NCI-H128 (cell line): Measurements from ENCODE around the gene GTF2A1L.
"Not testable (repeated sequence)": the region's sequence is repeated elsewhere in the genome, so short reads cannot be mapped to it uniquely, and the experiment has no call there.

Experiments used
- DNase-seq: peaks from one replicate; lab custom pipeline; 2025; ENCODE audit not compliant: unreplicated experiment; lab: John Stamatoyannopoulos, UW

The GTF2A1L gene

GRCh38 chr2:48607307-48608014, 10.2 kb upstream of the GTF2A1L start:
- DNase-seq, result no peak

DNA sequence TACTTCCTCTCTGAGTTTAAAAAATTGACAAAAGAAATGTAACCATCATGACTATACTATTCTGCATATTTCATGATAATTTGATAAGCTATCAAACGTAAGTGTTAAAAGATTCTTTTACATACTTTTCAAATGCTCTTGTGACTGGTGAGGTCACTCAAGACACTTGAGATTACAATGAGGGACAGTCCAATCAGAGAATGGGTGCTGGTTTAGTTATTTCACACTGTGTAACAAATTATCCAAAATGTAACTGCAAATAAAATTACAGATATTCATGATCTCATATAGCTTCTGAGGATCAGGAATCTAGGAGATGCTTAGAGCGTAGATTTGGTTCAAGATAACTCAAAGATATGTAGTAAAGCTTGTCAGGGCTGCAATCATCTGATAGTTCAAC, 4.4 kb upstream of the GTF2A1L start:
- DNase-seq, result no peak

GRCh38 chr2:48614581-48614980, 3.1 kb upstream of the GTF2A1L start:
- DNase-seq, result not testable (repeated sequence)

DNA sequence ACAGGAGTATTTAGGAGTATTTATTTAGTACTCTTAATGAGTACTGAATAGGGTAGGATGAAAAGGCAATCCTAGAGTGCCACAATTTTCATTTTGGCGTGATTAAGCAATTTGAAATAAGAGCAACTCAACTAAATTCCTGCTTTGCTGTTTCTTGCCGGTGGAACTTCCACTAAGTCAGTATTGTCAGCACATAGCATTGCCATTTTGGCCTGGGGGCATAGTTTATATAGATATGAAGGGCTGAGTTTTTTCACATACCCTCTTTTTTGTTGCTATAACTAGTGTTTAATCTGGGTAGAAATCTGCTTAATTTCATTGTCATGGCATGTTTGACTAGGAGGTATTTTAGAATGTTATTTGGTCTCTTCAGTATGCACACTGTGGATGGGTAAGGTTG, 1.9 kb downstream of the GTF2A1L start:
- no peak for DNase-seq

DNA sequence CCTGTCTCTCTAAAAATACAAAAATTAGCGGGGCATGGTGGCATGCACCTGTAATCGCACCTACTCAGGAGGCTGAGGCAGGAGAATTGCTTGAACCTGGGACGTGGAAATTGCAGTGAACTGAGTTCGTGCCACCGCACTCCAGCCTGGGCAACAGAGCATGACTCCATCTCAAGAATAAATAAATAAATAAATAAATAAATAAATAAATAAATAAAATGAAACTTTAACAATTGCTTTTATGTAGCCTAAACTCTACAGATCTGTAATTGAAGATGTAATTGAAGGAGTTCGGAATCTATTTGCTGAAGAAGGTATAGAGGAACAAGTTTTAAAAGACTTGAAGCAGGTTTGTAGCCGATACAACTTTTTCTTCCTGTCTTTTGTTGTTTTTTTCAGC, 2.9 kb downstream of the GTF2A1L start:
- DNase-seq, result no peak

DNA sequence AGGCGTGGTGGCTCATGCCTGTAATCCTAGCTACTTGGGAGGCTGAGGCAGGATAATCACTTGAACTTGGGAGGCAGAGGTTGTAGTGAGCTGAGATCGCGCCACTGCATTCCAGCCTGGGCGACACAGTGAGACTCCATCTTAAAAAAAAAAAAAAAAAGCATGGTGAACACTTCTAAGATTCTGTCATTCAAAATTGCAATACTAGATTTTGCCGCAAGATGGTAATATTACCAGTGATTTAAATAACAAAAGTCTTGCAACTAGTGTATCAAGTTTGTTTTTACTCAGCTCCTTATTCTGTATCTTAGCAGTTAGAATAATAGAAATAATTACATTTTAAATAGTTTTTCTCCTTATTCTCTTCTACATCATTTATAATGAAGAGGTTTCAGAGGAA, 5.0 kb downstream of the GTF2A1L start:
- not testable (repeated sequence) for DNase-seq

DNA sequence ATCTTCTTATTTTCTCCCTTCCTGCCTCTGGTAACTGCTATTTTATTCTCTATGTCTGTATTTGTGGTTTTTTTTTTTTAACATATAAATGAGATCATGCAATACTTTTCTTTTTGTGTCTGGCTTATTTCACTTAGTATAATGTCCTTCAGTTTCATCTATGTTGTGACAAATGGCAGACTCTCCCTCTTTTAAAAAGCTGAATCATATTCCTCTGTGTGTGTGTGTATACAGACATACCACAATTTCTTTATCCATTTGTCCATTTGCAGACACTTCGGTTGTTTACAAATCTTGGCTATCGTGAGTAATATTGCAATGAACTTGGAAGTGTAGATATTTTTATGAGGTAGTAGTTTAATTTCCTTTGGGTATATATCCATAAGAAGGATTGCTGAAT, 7.0 kb downstream of the GTF2A1L start:
- no peak for DNase-seq

- DNase-seq, result no peak
These were observed 8.4 kb downstream of the GTF2A1L start for GRCh38 chr2:48626047-48626446.

- DNase-seq, result no peak
These were observed 15.5 kb downstream of the GTF2A1L start for GRCh38 chr2:48633143-48633542.

DNA sequence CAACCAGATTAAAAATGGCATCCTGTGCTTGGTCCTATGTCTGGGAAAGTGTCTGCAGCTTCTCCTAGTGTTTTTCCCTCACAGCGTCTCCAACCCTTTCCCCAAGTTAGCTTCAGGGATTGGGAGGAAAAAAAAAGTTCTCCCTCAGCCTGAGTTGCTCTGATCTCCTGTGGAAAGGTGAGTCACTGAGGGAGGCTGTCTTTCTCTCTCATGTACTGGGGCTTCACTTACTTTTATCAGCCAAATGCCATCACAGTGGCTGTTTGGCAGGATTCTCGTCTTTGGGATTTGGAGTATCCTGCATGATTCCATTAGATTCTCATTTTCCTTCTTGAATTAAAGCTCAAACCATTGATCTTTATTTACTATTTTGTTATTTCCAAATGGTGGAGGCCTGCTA, 18.1 kb downstream of the GTF2A1L start:
- no peak for DNase-seq

DNA sequence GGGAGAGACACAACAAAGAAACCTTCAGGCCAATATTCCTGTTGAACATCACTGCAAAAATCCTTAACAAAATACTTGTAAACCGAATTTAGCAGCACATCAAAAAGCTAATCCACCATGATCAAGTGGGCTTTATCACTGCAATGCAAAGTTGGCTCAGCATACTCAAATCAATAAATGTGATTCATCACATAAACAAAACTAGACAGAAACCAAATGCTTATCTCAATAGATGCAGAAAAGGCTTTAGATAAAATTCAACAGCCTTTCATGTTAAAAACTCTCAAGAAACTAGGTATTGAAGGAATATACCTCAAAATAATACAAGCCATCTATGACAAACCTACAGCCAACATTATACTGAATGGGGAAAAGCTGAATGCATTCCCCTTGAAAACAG, 20.6 kb downstream of the GTF2A1L start:
- no peak for DNase-seq

- no peak for DNase-seq
These were observed 33.6 kb downstream of the GTF2A1L start for GRCh38 chr2:48651158-48651790.

- DNase-seq, result no peak
These were observed 51.3 kb downstream of the GTF2A1L start for GRCh38 chr2:48668992-48669391.

DNA sequence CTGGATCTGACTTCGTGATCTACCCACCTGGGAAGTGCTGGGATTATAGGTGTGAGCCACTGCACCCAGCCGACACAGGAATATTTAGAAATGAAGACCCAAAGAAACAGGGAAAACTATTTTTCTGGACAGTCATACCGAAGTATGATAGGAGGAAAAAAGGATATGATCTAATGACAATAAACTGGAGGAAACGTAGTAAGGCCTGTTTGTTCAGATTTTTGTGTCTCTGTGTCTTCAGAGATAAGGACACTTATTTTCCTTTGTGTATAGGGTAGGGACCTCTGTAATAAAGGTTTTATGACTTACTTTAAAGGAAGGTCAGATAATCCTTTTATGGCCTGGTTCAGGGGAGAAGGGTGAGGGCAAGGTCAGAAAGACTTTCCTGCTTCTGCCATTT, 55.9 kb downstream of the GTF2A1L start:
- no peak for DNase-seq

DNA sequence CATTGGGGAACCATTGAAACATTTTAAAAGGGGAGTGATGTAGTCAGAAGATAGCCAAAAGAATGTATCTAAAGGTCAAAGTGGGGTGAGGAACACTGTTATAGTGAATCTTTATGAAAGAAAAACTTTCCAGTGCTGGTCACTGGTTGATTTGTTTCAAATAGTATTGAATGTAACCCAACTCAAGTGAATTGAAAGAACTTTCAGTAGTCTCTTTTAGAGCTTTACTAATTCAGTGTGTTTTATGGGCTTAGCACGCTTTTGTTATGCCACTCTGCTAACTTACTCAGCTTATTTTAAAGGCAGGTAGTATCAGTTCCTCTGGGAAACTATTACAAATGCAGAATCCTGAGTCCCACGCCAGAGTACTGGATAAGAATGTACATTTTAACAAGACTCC, 57.3 kb downstream of the GTF2A1L start:
- no peak for DNase-seq

DNA sequence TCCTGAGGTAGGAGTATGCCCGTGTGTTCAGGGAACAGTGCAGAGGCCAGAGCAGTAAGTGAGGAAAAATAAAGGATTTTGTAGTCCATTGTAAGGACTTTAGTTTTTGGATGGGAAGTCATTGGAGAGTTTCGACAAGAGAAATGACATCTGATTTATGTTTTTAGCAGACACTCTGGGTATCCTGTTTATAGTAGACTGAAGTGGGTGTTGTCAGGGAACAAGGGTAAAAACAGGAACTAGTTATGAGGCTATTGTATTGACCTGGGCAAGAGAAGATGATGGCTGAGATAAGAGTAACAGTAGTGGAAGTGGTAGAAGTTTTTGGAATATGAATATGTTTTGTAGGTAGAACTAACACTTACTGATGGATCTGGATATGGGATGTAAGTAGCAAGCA, 59.8 kb downstream of the GTF2A1L start:
- no peak for DNase-seq

- DNase-seq, result no peak
These were observed 67.5 kb downstream of the GTF2A1L start for GRCh38 chr2:48685126-48685525.

GRCh38 chr2:48691935-48692691, 74.5 kb downstream of the GTF2A1L start:
- no peak for DNase-seq

DNA sequence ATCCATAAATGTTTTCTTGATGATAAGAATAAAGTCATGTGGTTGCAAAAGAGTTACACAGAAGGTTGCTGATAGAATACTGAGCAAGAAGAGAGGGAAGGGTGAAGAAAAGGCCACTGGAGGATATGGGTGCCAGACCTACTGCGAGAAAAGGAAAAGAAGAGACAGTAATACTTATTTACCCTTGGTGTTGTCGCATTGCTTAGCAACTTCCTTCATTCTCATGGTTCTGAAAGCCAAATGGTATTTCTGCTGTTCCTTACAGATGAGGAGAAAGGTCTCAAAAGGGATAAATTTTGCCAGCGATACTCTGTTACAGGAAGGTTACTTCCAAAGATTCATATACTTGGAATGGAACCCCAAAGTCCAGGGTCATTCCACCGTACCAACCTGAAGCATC, 75.4 kb downstream of the GTF2A1L start:
- no peak for DNase-seq

- DNase-seq, result no peak
These were observed 76.0 kb downstream of the GTF2A1L start for GRCh38 chr2:48693645-48694044.

- DNase-seq, result no peak
These were observed 76.5 kb downstream of the GTF2A1L start for GRCh38 chr2:48694149-48694548.

GRCh38 chr2:48695991-48696390, 78.3 kb downstream of the GTF2A1L start:
- no peak for DNase-seq
